Retinal pigment epithelial cell (primary cell): ENCODE data around the gene AKAP1.

ENCODE experiments used
- DNase-seq: peaks from one replicate; pipeline ENCODE4 v3.0.0-alpha.2; 2010; ENCODE audit warnings: low read depth
- H3K4me3 ChIP-seq: 2 replicates; pipeline ENCODE4 v1.5.1; 2011; ENCODE audit warnings: mild to moderate bottlenecking, low read length, control low read depth, moderate library complexity
- TF ChIP-seq, protein P1 (sequence below): conservative IDR thresholded peaks from 2 replicates; pipeline ENCODE4 v1.5.1; 2011; ENCODE audit warnings: low read depth, low read length, control low read depth, inconsistent platforms

Gene AKAP1

GRCh38 chr17:57114085-57114673 lies 29.1 kb downstream of the AKAP1 start:
- DNase-seq: no peak

DNA sequence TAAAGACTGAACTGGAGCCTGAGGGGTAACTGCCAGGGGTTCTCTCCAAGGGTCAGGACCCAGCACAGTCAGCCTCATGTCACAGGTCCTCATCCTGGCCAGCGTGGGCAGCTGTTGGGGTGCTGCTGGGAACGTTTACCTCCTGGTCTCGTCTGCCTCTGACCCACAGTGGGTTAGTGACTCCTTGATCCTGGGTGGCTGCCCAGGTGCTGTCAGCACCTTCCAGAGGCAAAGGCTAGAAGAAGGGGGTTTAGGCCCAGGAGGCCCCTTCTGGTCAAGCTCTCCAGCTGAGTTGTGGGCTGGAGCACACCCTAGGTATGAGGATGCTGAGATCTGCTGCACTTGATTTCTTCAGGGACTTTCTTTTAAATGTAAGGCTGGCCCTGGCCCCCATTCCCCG lies 30.3 kb downstream of the AKAP1 start:
- no peak for DNase-seq
- H3K4me3 ChIP-seq: no peak overlapping the region
- TF ChIP-seq, protein P1, sequence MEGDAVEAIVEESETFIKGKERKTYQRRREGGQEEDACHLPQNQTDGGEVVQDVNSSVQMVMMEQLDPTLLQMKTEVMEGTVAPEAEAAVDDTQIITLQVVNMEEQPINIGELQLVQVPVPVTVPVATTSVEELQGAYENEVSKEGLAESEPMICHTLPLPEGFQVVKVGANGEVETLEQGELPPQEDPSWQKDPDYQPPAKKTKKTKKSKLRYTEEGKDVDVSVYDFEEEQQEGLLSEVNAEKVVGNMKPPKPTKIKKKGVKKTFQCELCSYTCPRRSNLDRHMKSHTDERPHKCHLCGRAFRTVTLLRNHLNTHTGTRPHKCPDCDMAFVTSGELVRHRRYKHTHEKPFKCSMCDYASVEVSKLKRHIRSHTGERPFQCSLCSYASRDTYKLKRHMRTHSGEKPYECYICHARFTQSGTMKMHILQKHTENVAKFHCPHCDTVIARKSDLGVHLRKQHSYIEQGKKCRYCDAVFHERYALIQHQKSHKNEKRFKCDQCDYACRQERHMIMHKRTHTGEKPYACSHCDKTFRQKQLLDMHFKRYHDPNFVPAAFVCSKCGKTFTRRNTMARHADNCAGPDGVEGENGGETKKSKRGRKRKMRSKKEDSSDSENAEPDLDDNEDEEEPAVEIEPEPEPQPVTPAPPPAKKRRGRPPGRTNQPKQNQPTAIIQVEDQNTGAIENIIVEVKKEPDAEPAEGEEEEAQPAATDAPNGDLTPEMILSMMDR: no peak

More at GRCh38 chr17:57114085-57114673, 29.1 kb downstream of the AKAP1 start:
- H3K4me3 ChIP-seq: no peak overlapping the region
- TF ChIP-seq, protein P1: peak; percentile 95

- no peak for DNase-seq
- no peak overlapping the region for H3K4me3 ChIP-seq
- TF ChIP-seq, protein P1: no peak
Measured at GRCh38 chr17:57115916-57116315, 30.9 kb downstream of the AKAP1 start.

DNA sequence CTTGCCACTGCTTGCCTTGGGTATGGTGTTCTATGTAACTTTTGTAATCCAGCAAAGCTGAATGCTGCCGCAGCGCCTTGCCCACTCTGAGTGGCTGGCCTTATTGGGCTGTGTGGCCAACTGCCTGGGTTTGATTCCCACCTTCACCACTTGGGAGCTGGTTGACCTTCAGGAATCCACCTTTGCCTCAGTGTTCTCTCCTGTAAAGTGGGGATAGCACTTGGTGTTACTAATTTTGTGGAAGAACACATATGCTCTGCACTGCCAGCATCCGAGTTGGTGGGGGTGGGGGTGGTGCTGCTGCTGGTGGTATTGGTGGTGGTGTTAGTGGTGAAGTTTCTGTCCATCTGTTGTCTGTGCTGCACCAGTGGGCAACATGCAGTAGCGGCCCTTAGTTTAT lies 32.8 kb downstream of the AKAP1 start:
- DNase-seq: no peak
- H3K4me3 ChIP-seq: no peak overlapping the region
- TF ChIP-seq, protein P1: no peak

- H3K4me3 ChIP-seq: no peak overlapping the region
- TF ChIP-seq, protein P1: no peak
- DNase-seq: no peak
Measured at GRCh38 chr17:57120814-57121213, 35.8 kb downstream of the AKAP1 start.

DNA sequence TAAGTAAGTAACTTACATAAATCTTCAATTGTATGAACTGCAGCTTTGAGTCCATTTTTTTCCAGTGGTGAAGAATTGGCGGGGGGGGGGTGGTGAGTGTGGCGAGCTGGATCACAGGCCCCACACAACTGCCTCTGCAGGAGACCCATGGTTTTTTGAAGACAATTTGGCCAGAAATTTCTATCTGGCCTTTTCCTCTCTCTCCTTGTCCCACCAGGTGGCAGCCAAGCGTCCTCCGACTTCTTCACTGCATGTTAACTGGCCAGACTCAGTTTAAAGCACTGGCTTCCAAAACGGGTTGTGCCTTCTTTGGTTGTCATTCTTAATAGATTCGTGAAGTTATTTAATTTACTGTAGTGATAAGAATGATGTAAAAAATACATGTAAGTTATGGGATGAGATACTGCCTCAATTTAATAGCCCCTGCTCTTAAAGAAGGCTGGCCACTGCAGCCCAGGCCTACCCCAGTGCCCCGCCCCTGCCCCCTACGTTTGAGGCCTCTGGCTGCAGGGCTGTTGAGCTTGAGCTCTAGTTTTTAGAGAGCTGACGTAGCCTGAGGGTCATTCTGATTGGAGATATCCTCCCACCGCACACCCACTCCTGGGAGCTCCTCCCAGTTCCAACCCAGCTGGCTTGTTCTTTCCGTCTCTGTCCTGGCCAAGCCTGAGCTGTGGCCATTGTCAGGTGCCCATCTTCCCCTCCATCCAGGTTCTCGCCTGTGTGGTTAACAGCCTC lies 36.4 kb downstream of the AKAP1 start:
- DNase-seq: no peak
- TF ChIP-seq, protein P1: peak; percentile 76

GRCh38 chr17:57124053-57124452 lies 39.0 kb downstream of the AKAP1 start:
- H3K4me3 ChIP-seq: no peak overlapping the region
- no peak for DNase-seq
- TF ChIP-seq, protein P1: no peak

More for the DNA sequence above, 36.4 kb downstream of the AKAP1 start:
- no peak overlapping the region for H3K4me3 ChIP-seq
